T1000 (cell line): ENCODE data around the gene RPL14.

Experiments used
- DNase-seq: peaks from one replicate; lab custom pipeline; 2025; ENCODE audit warnings: mixed read lengths; lab: John Stamatoyannopoulos, UW

RPL14 gene

GRCh38 chr3:40463579-40463978 lies 6.4 kb downstream of the RPL14 start:
- DNase-seq: no peak

- DNase-seq: no peak
Measured at GRCh38 chr3:40464339-40465110, 7.4 kb downstream of the RPL14 start.

- DNase-seq: no peak
Measured at GRCh38 chr3:40465111-40465407, 7.9 kb downstream of the RPL14 start.

- no peak for DNase-seq
Measured at GRCh38 chr3:40465456-40465855, 8.3 kb downstream of the RPL14 start.

- no peak for DNase-seq
Measured at GRCh38 chr3:40468018-40468417, 10.9 kb downstream of the RPL14 start.

GRCh38 chr3:40470701-40471100 lies 13.6 kb downstream of the RPL14 start:
- no peak for DNase-seq

- peak; percentile 48 for DNase-seq
Measured at GRCh38 chr3:40476478-40477470, 19.6 kb downstream of the RPL14 start, which contains the start of gene ZNF619. Gene ZNF619 (plus strand): TSS chr3:40477122. CDS start chr3:40477980, 858 bp downstream.

GRCh38 chr3:40477666-40478065 lies 20.5 kb downstream of the RPL14 start:
- no peak for DNase-seq

GRCh38 chr3:40487172-40487571 lies 30.0 kb downstream of the RPL14 start:
- no peak for DNase-seq

GRCh38 chr3:40490916-40491315 lies 33.8 kb downstream of the RPL14 start:
- DNase-seq: no peak

GRCh38 chr3:40494698-40495097 lies 37.6 kb downstream of the RPL14 start:
- DNase-seq: no peak

- no peak for DNase-seq
Measured at GRCh38 chr3:40497288-40497687, 40.1 kb downstream of the RPL14 start.

GRCh38 chr3:40499952-40500351 lies 42.8 kb downstream of the RPL14 start:
- no peak for DNase-seq

GRCh38 chr3:40502034-40502433 lies 44.9 kb downstream of the RPL14 start:
- no peak for DNase-seq

- peak; percentile 61 for DNase-seq
Measured at GRCh38 chr3:40504636-40505430, 47.7 kb downstream of the RPL14 start.

- DNase-seq: peak; percentile 16
Measured at GRCh38 chr3:40505599-40506462, 48.7 kb downstream of the RPL14 start, which contains the start of gene ZNF620. Gene ZNF620 (plus strand): TSS chr3:40506039. CDS start chr3:40506353, 314 bp downstream.

GRCh38 chr3:40511031-40511718 lies 54.0 kb downstream of the RPL14 start:
- DNase-seq: no peak

GRCh38 chr3:40516201-40516600 lies 59.1 kb downstream of the RPL14 start:
- no peak for DNase-seq

- no peak for DNase-seq
Measured at GRCh38 chr3:40518067-40518466, 60.9 kb downstream of the RPL14 start.
